Stimulated activated CD4-positive, alpha-beta T cell treated with anti-CD3 and anti-CD28 coated beads, Interleukin-15, amount 100 ng/mL, for 24 hours (primary cell): ENCODE data around the gene FBN3.

Experiments
- DNase-seq: peaks from one replicate; pipeline ENCODE4 v3.0.0-alpha.2; 2020

FBN3 gene

GRCh38 chr19:8148088-8148409 is 1.3 kb downstream of the FBN3 start:
- no peak for DNase-seq

- no peak for DNase-seq
These were observed 1.8 kb downstream of the FBN3 start for GRCh38 chr19:8147582-8147978.

- no peak for DNase-seq
These were observed 2.4 kb downstream of the FBN3 start for GRCh38 chr19:8146877-8147581.

- no peak for DNase-seq
These were observed 5.0 kb downstream of the FBN3 start for GRCh38 chr19:8144273-8144995.

- DNase-seq: no peak
These were observed 6.4 kb downstream of the FBN3 start for GRCh38 chr19:8143041-8143440.

- DNase-seq: no peak
These were observed 6.9 kb downstream of the FBN3 start for GRCh38 chr19:8142513-8142900.

GRCh38 chr19:8141726-8142512 is 7.5 kb downstream of the FBN3 start:
- no peak for DNase-seq

GRCh38 chr19:8138201-8138600 is 11.2 kb downstream of the FBN3 start:
- DNase-seq: no peak

- DNase-seq: no peak
These were observed 12.0 kb downstream of the FBN3 start for GRCh38 chr19:8137425-8137824.

GRCh38 chr19:8135946-8136618 is 13.3 kb downstream of the FBN3 start:
- no peak for DNase-seq

- no peak for DNase-seq
These were observed 16.4 kb downstream of the FBN3 start for GRCh38 chr19:8132858-8133458.

- DNase-seq: no peak
These were observed 17.9 kb downstream of the FBN3 start for GRCh38 chr19:8131517-8131916.

GRCh38 chr19:8129061-8129618 is 20.3 kb downstream of the FBN3 start:
- no peak for DNase-seq

- DNase-seq: no peak
These were observed 20.8 kb downstream of the FBN3 start for GRCh38 chr19:8128551-8128950.

GRCh38 chr19:8127311-8127710 is 22.1 kb downstream of the FBN3 start:
- DNase-seq: no peak

- DNase-seq: no peak
These were observed 22.9 kb downstream of the FBN3 start for GRCh38 chr19:8126511-8126910.

GRCh38 chr19:8126008-8126407 is 23.4 kb downstream of the FBN3 start:
- DNase-seq: no peak

- no peak for DNase-seq
These were observed 25.7 kb downstream of the FBN3 start for GRCh38 chr19:8123683-8124082.

GRCh38 chr19:8120636-8121480 is 28.5 kb downstream of the FBN3 start:
- DNase-seq: no peak

GRCh38 chr19:8117991-8118390 is 31.4 kb downstream of the FBN3 start:
- no peak for DNase-seq

- DNase-seq: no peak
These were observed 32.7 kb downstream of the FBN3 start for GRCh38 chr19:8116437-8117293.
